K562 (cell line): Measurements from ENCODE around the gene GTF3C1. TPM values are rescaled to one million over a fixed set of nuclear protein-coding genes. Genes with fewer than 3 reads are reported as not detected.

Experiments used
- ASH1L ChIP-seq: fragments of 450-650 bp; IDR thresholded peaks from 2 replicates; pipeline ENCODE4 v1.6.1; 2018; ENCODE audit warnings: borderline replicate concordance, mild to moderate bottlenecking, low read depth; ENCODE audit not compliant: partially characterized antibody
- BRD4 ChIP-seq: fragments of 200-600 bp; sonication (generic); IDR thresholded peaks from 2 replicates; pipeline ENCODE4 v1.6.1; 2017; ENCODE audit warnings: inconsistent platforms
- NFIC ChIP-seq: fragments of 450-650 bp; IDR thresholded peaks from 2 replicates; pipeline ENCODE4 v1.6.1; 2017; ENCODE audit warnings: mild to moderate bottlenecking, inconsistent platforms
- polyA plus RNA-seq, 8 experiments: library from polyadenylated mRNA; depleted of rRNA in 4 of 8; stranded (reverse) in 5 of 8; unstranded in 3 of 8; fragments of >200 nt; fragmentation: Nextera tagmentation in 2 of 8; fragmentation: Illumina TruSeq in 1 of 8; extraction: Ambion mirVana in 2 of 8; extraction: Trizol in 1 of 8; gene quantifications; 2 replicates each; pipeline versions ENCODE4 v1.2.1 to v1.2.3, GENCODE V29; 2011 to 2014; ENCODE audit warnings: inconsistent platforms in 1 of 8, missing spikeins in 1 of 8
- total RNA-seq, 7 experiments: library from RNA; depleted of rRNA in 6 of 7; stranded (reverse); fragments of >200 nt in 6 of 7; fragmentation: Illumina TruSeq in 2 of 7; extraction: Trizol in 2 of 7; gene quantifications; 2 replicates each; pipeline versions ENCODE4 v1.2.1 to v1.2.3, GENCODE V29; 2011 to 2021; ENCODE audit warnings: low replicate concordance in 1 of 7
- TF ChIP-seq, protein P1 (sequence below): fragments of 450-650 bp; IDR thresholded peaks from 2 replicates; pipeline ENCODE4 v1.6.1; 2016; ENCODE audit warnings: mild to moderate bottlenecking, moderate library complexity
- TF ChIP-seq, protein P2 (sequence below): fragments of 250-450 bp; sonication (Bioruptor Pico); IDR thresholded peaks from 2 replicates; pipeline ENCODE4 v1.8.0; 2022; ENCODE audit warnings: inconsistent platforms, mild to moderate bottlenecking, moderate library complexity, borderline replicate concordance
- TF ChIP-seq, protein P3 (sequence below): sonication (generic); formaldehyde crosslinking; IDR thresholded peaks from 2 replicates; pipeline ENCODE4 v1.9.0; 2022; ENCODE audit warnings: mild to moderate bottlenecking, missing genetic modification reagents
- TF ChIP-seq, protein P4 (sequence below): IDR thresholded peaks from 2 replicates; pipeline ENCODE4 v1.6.1; 2012; ENCODE audit warnings: low read depth, low read length, improper control_type of control experiment, borderline replicate concordance
- TF ChIP-seq, protein P5 (sequence below): sonication (generic); formaldehyde crosslinking; IDR thresholded peaks from 2 replicates; pipeline ENCODE4 v1.8.0; 2022; ENCODE audit warnings: mild to moderate bottlenecking, missing genetic modification reagents, borderline replicate concordance

Gene GTF3C1
- total and polyA plus RNA-seq, 9 of the 15 experiments (the other 6 are each of a cell fraction or from before 2014, with no cell fraction given): 0.72 to 63.6 (median 30.9) TPM

DNA sequence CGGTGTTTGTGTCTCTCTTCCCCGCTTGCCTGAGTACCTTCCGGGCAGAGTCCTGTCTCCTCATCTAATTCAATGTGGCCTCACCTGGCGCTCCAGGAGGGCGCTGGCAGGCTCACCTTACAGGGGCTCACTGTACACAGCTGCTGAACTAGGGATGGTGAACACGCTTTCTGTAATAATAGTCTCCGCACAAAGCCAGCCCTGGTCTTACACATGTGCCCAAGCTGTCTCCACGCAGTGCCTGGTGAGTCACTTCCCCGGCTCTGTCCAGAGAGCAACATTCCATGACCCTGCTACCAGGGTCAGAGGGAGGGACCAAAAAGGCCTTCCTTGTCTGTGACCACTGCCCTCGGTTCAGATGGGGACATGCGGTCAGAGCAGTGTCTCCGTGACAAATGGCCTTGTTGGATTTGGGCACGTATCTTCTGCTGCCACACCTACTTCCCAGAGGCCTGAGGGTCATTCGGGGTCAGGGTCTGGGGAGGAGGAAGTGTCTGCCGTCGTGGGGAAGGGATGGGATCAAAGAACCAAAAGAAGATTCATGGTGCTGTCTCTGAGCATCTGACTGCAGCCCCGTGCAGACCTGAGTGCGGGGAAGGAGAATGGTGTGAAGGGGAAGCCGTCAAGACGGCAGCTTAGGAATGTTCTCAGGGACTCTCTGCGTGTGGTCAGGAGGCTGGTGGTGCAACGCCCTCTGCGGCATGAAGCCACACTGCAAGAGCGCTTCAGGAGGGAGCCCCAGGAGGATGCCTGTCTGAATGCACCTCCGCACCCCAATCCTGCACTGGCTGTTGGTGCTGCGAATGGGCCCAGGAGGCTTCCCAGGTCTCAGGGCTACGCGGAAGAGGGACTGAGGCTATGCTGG lies 78.9 kb downstream of the GTF3C1 start (continued):
- TF ChIP-seq, protein P1, sequence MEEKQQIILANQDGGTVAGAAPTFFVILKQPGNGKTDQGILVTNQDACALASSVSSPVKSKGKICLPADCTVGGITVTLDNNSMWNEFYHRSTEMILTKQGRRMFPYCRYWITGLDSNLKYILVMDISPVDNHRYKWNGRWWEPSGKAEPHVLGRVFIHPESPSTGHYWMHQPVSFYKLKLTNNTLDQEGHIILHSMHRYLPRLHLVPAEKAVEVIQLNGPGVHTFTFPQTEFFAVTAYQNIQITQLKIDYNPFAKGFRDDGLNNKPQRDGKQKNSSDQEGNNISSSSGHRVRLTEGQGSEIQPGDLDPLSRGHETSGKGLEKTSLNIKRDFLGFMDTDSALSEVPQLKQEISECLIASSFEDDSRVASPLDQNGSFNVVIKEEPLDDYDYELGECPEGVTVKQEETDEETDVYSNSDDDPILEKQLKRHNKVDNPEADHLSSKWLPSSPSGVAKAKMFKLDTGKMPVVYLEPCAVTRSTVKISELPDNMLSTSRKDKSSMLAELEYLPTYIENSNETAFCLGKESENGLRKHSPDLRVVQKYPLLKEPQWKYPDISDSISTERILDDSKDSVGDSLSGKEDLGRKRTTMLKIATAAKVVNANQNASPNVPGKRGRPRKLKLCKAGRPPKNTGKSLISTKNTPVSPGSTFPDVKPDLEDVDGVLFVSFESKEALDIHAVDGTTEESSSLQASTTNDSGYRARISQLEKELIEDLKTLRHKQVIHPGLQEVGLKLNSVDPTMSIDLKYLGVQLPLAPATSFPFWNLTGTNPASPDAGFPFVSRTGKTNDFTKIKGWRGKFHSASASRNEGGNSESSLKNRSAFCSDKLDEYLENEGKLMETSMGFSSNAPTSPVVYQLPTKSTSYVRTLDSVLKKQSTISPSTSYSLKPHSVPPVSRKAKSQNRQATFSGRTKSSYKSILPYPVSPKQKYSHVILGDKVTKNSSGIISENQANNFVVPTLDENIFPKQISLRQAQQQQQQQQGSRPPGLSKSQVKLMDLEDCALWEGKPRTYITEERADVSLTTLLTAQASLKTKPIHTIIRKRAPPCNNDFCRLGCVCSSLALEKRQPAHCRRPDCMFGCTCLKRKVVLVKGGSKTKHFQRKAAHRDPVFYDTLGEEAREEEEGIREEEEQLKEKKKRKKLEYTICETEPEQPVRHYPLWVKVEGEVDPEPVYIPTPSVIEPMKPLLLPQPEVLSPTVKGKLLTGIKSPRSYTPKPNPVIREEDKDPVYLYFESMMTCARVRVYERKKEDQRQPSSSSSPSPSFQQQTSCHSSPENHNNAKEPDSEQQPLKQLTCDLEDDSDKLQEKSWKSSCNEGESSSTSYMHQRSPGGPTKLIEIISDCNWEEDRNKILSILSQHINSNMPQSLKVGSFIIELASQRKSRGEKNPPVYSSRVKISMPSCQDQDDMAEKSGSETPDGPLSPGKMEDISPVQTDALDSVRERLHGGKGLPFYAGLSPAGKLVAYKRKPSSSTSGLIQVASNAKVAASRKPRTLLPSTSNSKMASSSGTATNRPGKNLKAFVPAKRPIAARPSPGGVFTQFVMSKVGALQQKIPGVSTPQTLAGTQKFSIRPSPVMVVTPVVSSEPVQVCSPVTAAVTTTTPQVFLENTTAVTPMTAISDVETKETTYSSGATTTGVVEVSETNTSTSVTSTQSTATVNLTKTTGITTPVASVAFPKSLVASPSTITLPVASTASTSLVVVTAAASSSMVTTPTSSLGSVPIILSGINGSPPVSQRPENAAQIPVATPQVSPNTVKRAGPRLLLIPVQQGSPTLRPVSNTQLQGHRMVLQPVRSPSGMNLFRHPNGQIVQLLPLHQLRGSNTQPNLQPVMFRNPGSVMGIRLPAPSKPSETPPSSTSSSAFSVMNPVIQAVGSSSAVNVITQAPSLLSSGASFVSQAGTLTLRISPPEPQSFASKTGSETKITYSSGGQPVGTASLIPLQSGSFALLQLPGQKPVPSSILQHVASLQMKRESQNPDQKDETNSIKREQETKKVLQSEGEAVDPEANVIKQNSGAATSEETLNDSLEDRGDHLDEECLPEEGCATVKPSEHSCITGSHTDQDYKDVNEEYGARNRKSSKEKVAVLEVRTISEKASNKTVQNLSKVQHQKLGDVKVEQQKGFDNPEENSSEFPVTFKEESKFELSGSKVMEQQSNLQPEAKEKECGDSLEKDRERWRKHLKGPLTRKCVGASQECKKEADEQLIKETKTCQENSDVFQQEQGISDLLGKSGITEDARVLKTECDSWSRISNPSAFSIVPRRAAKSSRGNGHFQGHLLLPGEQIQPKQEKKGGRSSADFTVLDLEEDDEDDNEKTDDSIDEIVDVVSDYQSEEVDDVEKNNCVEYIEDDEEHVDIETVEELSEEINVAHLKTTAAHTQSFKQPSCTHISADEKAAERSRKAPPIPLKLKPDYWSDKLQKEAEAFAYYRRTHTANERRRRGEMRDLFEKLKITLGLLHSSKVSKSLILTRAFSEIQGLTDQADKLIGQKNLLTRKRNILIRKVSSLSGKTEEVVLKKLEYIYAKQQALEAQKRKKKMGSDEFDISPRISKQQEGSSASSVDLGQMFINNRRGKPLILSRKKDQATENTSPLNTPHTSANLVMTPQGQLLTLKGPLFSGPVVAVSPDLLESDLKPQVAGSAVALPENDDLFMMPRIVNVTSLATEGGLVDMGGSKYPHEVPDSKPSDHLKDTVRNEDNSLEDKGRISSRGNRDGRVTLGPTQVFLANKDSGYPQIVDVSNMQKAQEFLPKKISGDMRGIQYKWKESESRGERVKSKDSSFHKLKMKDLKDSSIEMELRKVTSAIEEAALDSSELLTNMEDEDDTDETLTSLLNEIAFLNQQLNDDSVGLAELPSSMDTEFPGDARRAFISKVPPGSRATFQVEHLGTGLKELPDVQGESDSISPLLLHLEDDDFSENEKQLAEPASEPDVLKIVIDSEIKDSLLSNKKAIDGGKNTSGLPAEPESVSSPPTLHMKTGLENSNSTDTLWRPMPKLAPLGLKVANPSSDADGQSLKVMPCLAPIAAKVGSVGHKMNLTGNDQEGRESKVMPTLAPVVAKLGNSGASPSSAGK: peak; percentile 58
- TF ChIP-seq, protein P2, sequence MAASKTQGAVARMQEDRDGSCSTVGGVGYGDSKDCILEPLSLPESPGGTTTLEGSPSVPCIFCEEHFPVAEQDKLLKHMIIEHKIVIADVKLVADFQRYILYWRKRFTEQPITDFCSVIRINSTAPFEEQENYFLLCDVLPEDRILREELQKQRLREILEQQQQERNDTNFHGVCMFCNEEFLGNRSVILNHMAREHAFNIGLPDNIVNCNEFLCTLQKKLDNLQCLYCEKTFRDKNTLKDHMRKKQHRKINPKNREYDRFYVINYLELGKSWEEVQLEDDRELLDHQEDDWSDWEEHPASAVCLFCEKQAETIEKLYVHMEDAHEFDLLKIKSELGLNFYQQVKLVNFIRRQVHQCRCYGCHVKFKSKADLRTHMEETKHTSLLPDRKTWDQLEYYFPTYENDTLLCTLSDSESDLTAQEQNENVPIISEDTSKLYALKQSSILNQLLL (CRISPR knock-in tag): no peak
- TF ChIP-seq, protein P3, sequence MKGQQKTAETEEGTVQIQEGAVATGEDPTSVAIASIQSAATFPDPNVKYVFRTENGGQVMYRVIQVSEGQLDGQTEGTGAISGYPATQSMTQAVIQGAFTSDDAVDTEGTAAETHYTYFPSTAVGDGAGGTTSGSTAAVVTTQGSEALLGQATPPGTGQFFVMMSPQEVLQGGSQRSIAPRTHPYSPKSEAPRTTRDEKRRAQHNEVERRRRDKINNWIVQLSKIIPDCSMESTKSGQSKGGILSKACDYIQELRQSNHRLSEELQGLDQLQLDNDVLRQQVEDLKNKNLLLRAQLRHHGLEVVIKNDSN (CRISPR knock-in tag): no peak
- TF ChIP-seq, protein P4, sequence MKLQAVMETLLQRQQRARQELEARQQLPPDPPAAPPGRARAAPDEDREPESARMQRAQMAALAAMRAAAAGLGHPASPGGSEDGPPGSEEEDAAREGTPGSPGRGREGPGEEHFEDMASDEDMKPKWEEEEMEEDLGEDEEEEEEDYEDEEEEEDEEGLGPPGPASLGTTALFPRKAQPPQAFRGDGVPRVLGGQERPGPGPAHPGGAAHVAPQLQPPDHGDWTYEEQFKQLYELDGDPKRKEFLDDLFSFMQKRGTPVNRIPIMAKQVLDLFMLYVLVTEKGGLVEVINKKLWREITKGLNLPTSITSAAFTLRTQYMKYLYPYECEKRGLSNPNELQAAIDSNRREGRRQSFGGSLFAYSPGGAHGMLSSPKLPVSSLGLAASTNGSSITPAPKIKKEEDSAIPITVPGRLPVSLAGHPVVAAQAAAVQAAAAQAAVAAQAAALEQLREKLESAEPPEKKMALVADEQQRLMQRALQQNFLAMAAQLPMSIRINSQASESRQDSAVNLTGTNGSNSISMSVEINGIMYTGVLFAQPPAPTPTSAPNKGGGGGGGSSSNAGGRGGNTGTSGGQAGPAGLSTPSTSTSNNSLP: no peak
- peak; percentile 18; the same call in 1 of the 2 replicates for TF ChIP-seq NFIC
- TF ChIP-seq ASH1L: no peak
- TF ChIP-seq, protein P5, sequence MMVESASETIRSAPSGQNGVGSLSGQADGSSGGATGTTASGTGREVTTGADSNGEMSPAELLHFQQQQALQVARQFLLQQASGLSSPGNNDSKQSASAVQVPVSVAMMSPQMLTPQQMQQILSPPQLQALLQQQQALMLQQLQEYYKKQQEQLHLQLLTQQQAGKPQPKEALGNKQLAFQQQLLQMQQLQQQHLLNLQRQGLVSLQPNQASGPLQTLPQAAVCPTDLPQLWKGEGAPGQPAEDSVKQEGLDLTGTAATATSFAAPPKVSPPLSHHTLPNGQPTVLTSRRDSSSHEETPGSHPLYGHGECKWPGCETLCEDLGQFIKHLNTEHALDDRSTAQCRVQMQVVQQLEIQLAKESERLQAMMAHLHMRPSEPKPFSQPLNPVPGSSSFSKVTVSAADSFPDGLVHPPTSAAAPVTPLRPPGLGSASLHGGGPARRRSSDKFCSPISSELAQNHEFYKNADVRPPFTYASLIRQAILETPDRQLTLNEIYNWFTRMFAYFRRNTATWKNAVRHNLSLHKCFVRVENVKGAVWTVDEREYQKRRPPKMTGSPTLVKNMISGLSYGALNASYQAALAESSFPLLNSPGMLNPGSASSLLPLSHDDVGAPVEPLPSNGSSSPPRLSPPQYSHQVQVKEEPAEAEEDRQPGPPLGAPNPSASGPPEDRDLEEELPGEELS (CRISPR knock-in tag): no peak
- no peak for TF ChIP-seq BRD4
